ENCODE results near the gene RGS4. TPM values are rescaled to one million over a fixed set of nuclear protein-coding genes. Genes with fewer than 3 reads are reported as not detected.

The RGS4 gene
- 13.2 to 17.3 TPM (median 14.1 TPM) in 3 replicates for total RNA-seq
- long read RNA-seq, transcript RGS4-203 (5 exons, 3,200 nt), result major isoform, 11 of 11 reads
- long read RNA-seq, partial matches to known transcripts, result 0 of 11 reads
- long read RNA-seq, other reads (novel, unspliced or antisense), result 0 of 11 reads

- no peaks in the 10 kb centered on the region for H3K27me3 Mint-ChIP-seq (ENCODE audit: low read depth)
- TF ChIP-seq CTCF (IDR thresholded peaks at IDR 0.05), result peak; percentile 88
- no peaks in the 10 kb centered on the region for H3K9me3 Mint-ChIP-seq (ENCODE audit: low read depth)
- H3K4me3 Mint-ChIP-seq (ENCODE audit: unreplicated experiment), result peak within 1 kb of the TSS; percentile 62
- peak within 1 kb of the TSS; percentile 13 for H3K27ac Mint-ChIP-seq (ENCODE audit: unreplicated experiment)
- H3K4me1 Mint-ChIP-seq (ENCODE audit: low read depth), result peaks cover 37% of the 10 kb centered on the region
- no peak for DNase-seq (ENCODE audit: low spot score)
- peaks cover 6% of the 10 kb centered on the region for H3K36me3 Mint-ChIP-seq (ENCODE audit: low read depth)
These were observed at the start of gene RGS4 for GRCh38 chr1:163069142-163069541. RGS4 (plus strand) TSS chr1:163069361; CDS start chr1:163069485, 124 bp downstream.

GRCh38 chr1:163022129-163022528 is 47.0 kb upstream of the RGS4 start:
- H3K36me3 Mint-ChIP-seq (ENCODE audit: low read depth), result peaks cover 11% of the 10 kb centered on the region
- H3K27me3 Mint-ChIP-seq (ENCODE audit: low read depth), result no peaks in the 10 kb centered on the region
- TF ChIP-seq CTCF (IDR thresholded peaks at IDR 0.05), result no peak
- no peak overlapping the region for H3K4me3 Mint-ChIP-seq (ENCODE audit: unreplicated experiment)
- H3K9me3 Mint-ChIP-seq (ENCODE audit: low read depth), result peaks cover 30% of the 10 kb centered on the region
- DNase-seq (ENCODE audit: low spot score), result no peak
- no peak overlapping the region for H3K27ac Mint-ChIP-seq (ENCODE audit: unreplicated experiment)
- peaks cover 3% of the 10 kb centered on the region for H3K4me1 Mint-ChIP-seq (ENCODE audit: low read depth)

GRCh38 chr1:163027610-163028009 is 41.6 kb upstream of the RGS4 start:
- Mint-ChIP-seq H3K9me3 (ENCODE audit: low read depth) (peaks cover 12% of the 10 kb centered on the region), H3K27ac (ENCODE audit: unreplicated experiment) (no peak overlapping the region), H3K4me1 (ENCODE audit: low read depth) (peaks cover 12% of the 10 kb centered on the region), H3K36me3 (ENCODE audit: low read depth) (peaks cover 3% of the 10 kb centered on the region), H3K27me3 (ENCODE audit: low read depth) (no peaks in the 10 kb centered on the region), H3K4me3 (ENCODE audit: unreplicated experiment) (no peak overlapping the region)
- no peak for TF ChIP-seq CTCF (IDR thresholded peaks at IDR 0.05)
- DNase-seq (ENCODE audit: low spot score), result no peak

- H3K27ac Mint-ChIP-seq (ENCODE audit: unreplicated experiment), result no peak overlapping the region
- no peak overlapping the region for H3K4me3 Mint-ChIP-seq (ENCODE audit: unreplicated experiment)
- H3K4me1 Mint-ChIP-seq (ENCODE audit: low read depth), result peaks cover 28% of the 10 kb centered on the region
- no peak for DNase-seq (ENCODE audit: low spot score)
- TF ChIP-seq CTCF (IDR thresholded peaks at IDR 0.05), result no peak
- H3K36me3 Mint-ChIP-seq (ENCODE audit: low read depth), result no peaks in the 10 kb centered on the region
- no peaks in the 10 kb centered on the region for H3K9me3 Mint-ChIP-seq (ENCODE audit: low read depth)
- no peaks in the 10 kb centered on the region for H3K27me3 Mint-ChIP-seq (ENCODE audit: low read depth)
These were observed 39.3 kb upstream of the RGS4 start for GRCh38 chr1:163029901-163030300.

GRCh38 chr1:163035446-163036249 is 33.5 kb upstream of the RGS4 start:
- no peak overlapping the region for H3K4me3 Mint-ChIP-seq (ENCODE audit: unreplicated experiment)

More at GRCh38 chr1:163035446-163036249, 33.5 kb upstream of the RGS4 start:
- no peak for DNase-seq (ENCODE audit: low spot score)
- TF ChIP-seq CTCF (IDR thresholded peaks at IDR 0.05), result no peak
- H3K4me1 Mint-ChIP-seq (ENCODE audit: low read depth), result peaks cover 28% of the 10 kb centered on the region
- H3K9me3 Mint-ChIP-seq (ENCODE audit: low read depth), result no peaks in the 10 kb centered on the region
- no peaks in the 10 kb centered on the region for H3K36me3 Mint-ChIP-seq (ENCODE audit: low read depth)
- H3K27me3 Mint-ChIP-seq (ENCODE audit: low read depth), result no peaks in the 10 kb centered on the region
- peak overlapping the region; percentile 60 for H3K27ac Mint-ChIP-seq (ENCODE audit: unreplicated experiment)

Data from chondrocyte (in vitro differentiated cells).